HG02840 (cell line): ENCODE measurements around the gene ROR1.

Source experiments
- ATAC-seq: cut with Tn5 transposase; IDR thresholded peaks from one replicate; pipeline ENCODE4 v1.9.1; 2021; ENCODE audit warnings: mild to moderate bottlenecking, moderate library complexity, moderate number of reproducible peaks; ENCODE audit not compliant: unreplicated experiment, low FRiP score

ROR1 gene

GRCh38 chr1:63921802-63922201 is 148.0 kb downstream of the ROR1 start:
- no peak for ATAC-seq

GRCh38 chr1:63922848-63923247 is 149.0 kb downstream of the ROR1 start:
- ATAC-seq = no peak

- ATAC-seq = no peak
Observed at GRCh38 chr1:63923302-63923701, 149.5 kb downstream of the ROR1 start.

- no peak for ATAC-seq
Observed at GRCh38 chr1:63924600-63924999, 150.8 kb downstream of the ROR1 start.

- ATAC-seq = no peak
Observed at GRCh38 chr1:63928186-63929105, 154.6 kb downstream of the ROR1 start.

- no peak for ATAC-seq
Observed at GRCh38 chr1:63929106-63929478, 155.3 kb downstream of the ROR1 start.

GRCh38 chr1:63931468-63931867 is 157.7 kb downstream of the ROR1 start:
- no peak for ATAC-seq

- no peak for ATAC-seq
Observed at GRCh38 chr1:63934697-63935096, 160.9 kb downstream of the ROR1 start.

- ATAC-seq = peak; percentile 25
Observed at GRCh38 chr1:63935143-63935542, 161.3 kb downstream of the ROR1 start.

GRCh38 chr1:63935553-63935952 is 161.7 kb downstream of the ROR1 start:
- peak; percentile 76 for ATAC-seq

GRCh38 chr1:63936276-63936675 is 162.5 kb downstream of the ROR1 start:
- no peak for ATAC-seq

GRCh38 chr1:63936801-63937200 is 163.0 kb downstream of the ROR1 start:
- no peak for ATAC-seq

GRCh38 chr1:63937461-63938022 is 163.7 kb downstream of the ROR1 start:
- no peak for ATAC-seq

GRCh38 chr1:63940440-63940839 is 166.6 kb downstream of the ROR1 start:
- no peak for ATAC-seq

GRCh38 chr1:63943393-63943792 is 169.6 kb downstream of the ROR1 start:
- ATAC-seq = no peak

- ATAC-seq = no peak
Observed at GRCh38 chr1:63945943-63946342, 172.1 kb downstream of the ROR1 start.

GRCh38 chr1:63946866-63947491 is 173.2 kb downstream of the ROR1 start:
- ATAC-seq = no peak

- ATAC-seq = no peak
Observed at GRCh38 chr1:63947904-63948303, 174.1 kb downstream of the ROR1 start.

GRCh38 chr1:63950023-63950422 is 176.2 kb downstream of the ROR1 start:
- ATAC-seq = no peak

GRCh38 chr1:63951059-63951946 is 177.5 kb downstream of the ROR1 start:
- ATAC-seq = no peak

- no peak for ATAC-seq
Observed at GRCh38 chr1:63954187-63954586, 180.4 kb downstream of the ROR1 start.
